Measurements from ENCODE around the gene FAAH. TPM values are rescaled to one million over a fixed set of nuclear protein-coding genes. Genes with fewer than 3 reads are reported as not detected.

The FAAH gene
- total RNA-seq, 1 experiment from 2014 or later, result 24.8 TPM

- ChIA-PET RAD21 (ENCODE audit: low non-redundant PET in 1 of 2, low total read pairs in 2 of 2, uncharacterized antibody in 2 of 2, unreplicated experiment in 2 of 2) (no interaction called here), POLR2A (no interaction called here), CTCF (interaction anchor here (0.6 to 1.0 kb wide), 2 partner anchors 38 to 127 kb away, joined by 3 to 5 read pairs; no protein-coding TSS in a partner anchor)
- no peak overlapping the region for H3K27ac ChIP-seq (ENCODE audit: low read depth, low read length)
- no peak overlapping the region for H3K4me2 ChIP-seq (ENCODE audit: low read length)
- intact Hi-C loops (cut with micrococcal nuclease), result no loop called here
- H3K9me3 ChIP-seq (ENCODE audit: control insufficient read depth in 1 of 2, insufficient read depth in 1 of 2, low read depth in 1 of 2, low read length in 2 of 2), result no peaks in the 10 kb centered on the region
- TF ChIP-seq, protein P1, sequence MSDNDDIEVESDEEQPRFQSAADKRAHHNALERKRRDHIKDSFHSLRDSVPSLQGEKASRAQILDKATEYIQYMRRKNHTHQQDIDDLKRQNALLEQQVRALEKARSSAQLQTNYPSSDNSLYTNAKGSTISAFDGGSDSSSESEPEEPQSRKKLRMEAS (IDR thresholded peaks at IDR 0.05), result no peak
- TF ChIP-seq CEBPB (IDR thresholded peaks at IDR 0.05; ENCODE audit: low read depth) (no peak), CBX3 (IDR thresholded peaks at IDR 0.05; ENCODE audit: low read depth) (no peak)
- TF ChIP-seq, protein P2, sequence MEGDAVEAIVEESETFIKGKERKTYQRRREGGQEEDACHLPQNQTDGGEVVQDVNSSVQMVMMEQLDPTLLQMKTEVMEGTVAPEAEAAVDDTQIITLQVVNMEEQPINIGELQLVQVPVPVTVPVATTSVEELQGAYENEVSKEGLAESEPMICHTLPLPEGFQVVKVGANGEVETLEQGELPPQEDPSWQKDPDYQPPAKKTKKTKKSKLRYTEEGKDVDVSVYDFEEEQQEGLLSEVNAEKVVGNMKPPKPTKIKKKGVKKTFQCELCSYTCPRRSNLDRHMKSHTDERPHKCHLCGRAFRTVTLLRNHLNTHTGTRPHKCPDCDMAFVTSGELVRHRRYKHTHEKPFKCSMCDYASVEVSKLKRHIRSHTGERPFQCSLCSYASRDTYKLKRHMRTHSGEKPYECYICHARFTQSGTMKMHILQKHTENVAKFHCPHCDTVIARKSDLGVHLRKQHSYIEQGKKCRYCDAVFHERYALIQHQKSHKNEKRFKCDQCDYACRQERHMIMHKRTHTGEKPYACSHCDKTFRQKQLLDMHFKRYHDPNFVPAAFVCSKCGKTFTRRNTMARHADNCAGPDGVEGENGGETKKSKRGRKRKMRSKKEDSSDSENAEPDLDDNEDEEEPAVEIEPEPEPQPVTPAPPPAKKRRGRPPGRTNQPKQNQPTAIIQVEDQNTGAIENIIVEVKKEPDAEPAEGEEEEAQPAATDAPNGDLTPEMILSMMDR (IDR thresholded peaks at IDR 0.05 in 2 of 3, conservative IDR thresholded peaks at IDR 0.05 in 1 of 3; ENCODE audit: borderline replicate concordance in 1 of 3, insufficient read depth in 1 of 3, low read depth in 2 of 3, low read length in 2 of 3), result no peak
- H3K36me3 ChIP-seq (ENCODE audit: control insufficient read depth in 1 of 2, insufficient read depth in 2 of 2, low read length in 2 of 2), result 0 out of 4 replicates have a peak, but pooled peaks cover 0 to 5% of the 10 kb centered on the region in 2 experiments
- H3K79me2 ChIP-seq (ENCODE audit: insufficient read depth, low read length), result no peaks in the 10 kb centered on the region
- H3K9me2 ChIP-seq (ENCODE audit: insufficient read depth), result no peaks in the 10 kb centered on the region
- H3K9ac ChIP-seq (ENCODE audit: low read length), result no peak overlapping the region
- H2AFZ ChIP-seq (ENCODE audit: low read depth, low read length, poor library complexity, severe bottlenecking), result no peak overlapping the region
- DNase-seq (ENCODE audit: low read depth, low spot score) (no peak), ATAC-seq (no peak)
- no TSS peak for BruUV-seq (replicated peaks)
- H4K20me1 ChIP-seq (ENCODE audit: insufficient read depth), result no peaks in the 10 kb centered on the region
- no peaks in the 10 kb centered on the region for H3K27me3 ChIP-seq (ENCODE audit: insufficient read depth, low read length)
- H3K4me3 ChIP-seq (replicated peaks in 1 of 2; ENCODE audit: low read depth in 1 of 2, low read length in 2 of 2), result no peak overlapping the region
- 0 out of 4 replicates have a peak, but pooled peaks cover 0 to 4% of the 10 kb centered on the region in 2 experiments for H3K4me1 ChIP-seq (ENCODE audit: control insufficient read depth in 1 of 2, insufficient read depth in 2 of 2, low read length in 2 of 2)
Measured at GRCh38 chr1:46409063-46409372, 14.9 kb downstream of the FAAH start.

- Histone ChIP-seq H3K4me2 (ENCODE audit: low read length) (no peak overlapping the region), H3K9ac (ENCODE audit: low read length) (no peak overlapping the region), H3K36me3 (ENCODE audit: control insufficient read depth in 1 of 2, insufficient read depth in 2 of 2, low read length in 2 of 2) (0 out of 4 replicates have a peak, but pooled peaks cover 0 to 5% of the 10 kb centered on the region in 2 experiments), H3K27ac (ENCODE audit: low read depth, low read length) (no peak overlapping the region), H3K4me3 (replicated peaks in 1 of 2; ENCODE audit: low read depth in 1 of 2, low read length in 2 of 2) (no peak overlapping the region), H3K4me1 (ENCODE audit: control insufficient read depth in 1 of 2, insufficient read depth in 2 of 2, low read length in 2 of 2) (0 out of 4 replicates have a peak, but pooled peaks cover 0 to 4% of the 10 kb centered on the region in 2 experiments), H2AFZ (ENCODE audit: low read depth, low read length, poor library complexity, severe bottlenecking) (no peak overlapping the region), H3K79me2 (ENCODE audit: insufficient read depth, low read length) (no peaks in the 10 kb centered on the region), H3K27me3 (ENCODE audit: insufficient read depth, low read length) (no peaks in the 10 kb centered on the region), H3K9me3 (ENCODE audit: control insufficient read depth in 1 of 2, insufficient read depth in 1 of 2, low read depth in 1 of 2, low read length in 2 of 2) (no peaks in the 10 kb centered on the region), H3K9me2 (ENCODE audit: insufficient read depth) (no peaks in the 10 kb centered on the region), H4K20me1 (ENCODE audit: insufficient read depth) (no peaks in the 10 kb centered on the region)
- ATAC-seq, result no peak
- ChIA-PET POLR2A (no interaction called here), RAD21 (ENCODE audit: low non-redundant PET in 1 of 2, low total read pairs in 2 of 2, uncharacterized antibody in 2 of 2, unreplicated experiment in 2 of 2) (no interaction called here), CTCF (interaction anchor here (1.2 kb wide), 1 partner anchor 119 kb away, joined by 3 read pairs; no protein-coding TSS in a partner anchor)
- no TSS peak for BruUV-seq (replicated peaks)
- intact Hi-C loops (cut with micrococcal nuclease), result no loop called here
- no peak for DNase-seq (ENCODE audit: low read depth, low spot score)
- TF ChIP-seq SRF (IDR thresholded peaks at IDR 0.05; ENCODE audit: low read depth), result no peak
Measured at GRCh38 chr1:46410156-46411009, 16.3 kb downstream of the FAAH start.
